OCI-LY1 (cell line): ENCODE results near the gene RGSL1.

Experiments used
- H2AFZ ChIP-seq: fragments of 200-600 bp; sonication (generic), shearing (Covaris generic); 2 replicates; pipeline ENCODE4 v1.6.0; 2014; ENCODE audit warnings: antibody characterized with exemption, mild to moderate bottlenecking, low read length
- H3F3A ChIP-seq: fragments of 200-600 bp; sonication (generic), shearing (Covaris generic); 2 replicates; pipeline ENCODE4 v1.6.0; 2014; ENCODE audit warnings: mild to moderate bottlenecking, antibody characterized with exemption, low read length, moderate library complexity; ENCODE audit not compliant: insufficient read depth
- H3K27ac ChIP-seq: fragments of 200-600 bp; sonication (generic); 2 replicates; pipeline ENCODE4 v1.5.1; 2014; ENCODE audit warnings: low read length, mixed run types, mild to moderate bottlenecking, low read depth; ENCODE audit not compliant: poor library complexity, severe bottlenecking
- H3K27me3 ChIP-seq: fragments of 200-600 bp; sonication (generic); 2 replicates; pipeline ENCODE4 v1.6.0; 2014; ENCODE audit warnings: antibody characterized with exemption, mild to moderate bottlenecking, low read length, moderate library complexity; ENCODE audit not compliant: insufficient read depth
- H3K36me3 ChIP-seq: fragments of 200-600 bp; sonication (generic); 2 replicates; pipeline ENCODE4 v1.6.1; 2014; ENCODE audit warnings: mild to moderate bottlenecking, antibody characterized with exemption, low read length, moderate library complexity, mixed read lengths; ENCODE audit not compliant: insufficient read depth
- H3K4me1 ChIP-seq: fragments of 200-600 bp; sonication (generic); 2 replicates; pipeline ENCODE4 v1.5.1; 2014; ENCODE audit warnings: mild to moderate bottlenecking, low read length, moderate library complexity; ENCODE audit not compliant: insufficient read depth, severe bottlenecking
- H3K4me2 ChIP-seq: fragments of 200-600 bp; sonication (generic), shearing (Covaris generic); 2 replicates; pipeline ENCODE4 v1.6.1; 2014; ENCODE audit warnings: low read length
- H3K4me3 ChIP-seq: fragments of 200-600 bp; sonication (generic); 2 replicates; pipeline ENCODE4 v1.5.1; 2014; ENCODE audit warnings: low read length, low read depth, mild to moderate bottlenecking, mixed read lengths; ENCODE audit not compliant: poor library complexity, severe bottlenecking
- H3K79me2 ChIP-seq: fragments of 200-600 bp; shearing (Covaris generic); 2 replicates; pipeline ENCODE4 v1.6.1; 2016; ENCODE audit warnings: mixed run types, low read length, mixed read lengths; ENCODE audit not compliant: insufficient read depth
- H3K9ac ChIP-seq: fragments of 200-600 bp; sonication (generic), shearing (Covaris generic); 2 replicates; pipeline ENCODE4 v1.6.1; 2014; ENCODE audit warnings: mild to moderate bottlenecking, low read length, mixed read lengths
- H3K9me2 ChIP-seq: fragments of 200-600 bp; sonication (generic), shearing (Covaris generic); 2 replicates; pipeline ENCODE4 v1.6.1; 2014; ENCODE audit warnings: low read depth, mild to moderate bottlenecking, low read length, mixed read lengths
- H3K9me3 ChIP-seq: fragments of 200-600 bp; shearing (Covaris generic); 2 replicates; pipeline ENCODE4 v1.6.1; 2014; ENCODE audit warnings: low read length, mixed read lengths
- H4K20me1 ChIP-seq: fragments of 200-600 bp; sonication (generic), shearing (Covaris generic); 2 replicates; pipeline ENCODE4 v1.6.0; 2016; ENCODE audit warnings: mild to moderate bottlenecking, low read length; ENCODE audit not compliant: insufficient read depth
- CTCF ChIP-seq: fragments of 200-600 bp; sonication (generic), shearing (Covaris generic); IDR thresholded peaks from 2 replicates; pipeline ENCODE4 v1.5.1; 2017; ENCODE audit warnings: mild to moderate bottlenecking, antibody characterized with exemption, low read length, moderate library complexity, mixed read lengths
- EZH2 ChIP-seq: fragments of 200-600 bp; sonication (generic), shearing (Covaris generic); IDR thresholded peaks from 2 replicates; pipeline ENCODE4 v1.8.0; 2017; ENCODE audit warnings: borderline replicate concordance, mixed run types, mild to moderate bottlenecking, antibody characterized with exemption, low read length, moderate library complexity, mixed read lengths

The RGSL1 gene

GRCh38 chr1:182488803-182489202 is 38.9 kb downstream of the RGSL1 start:
- no peak overlapping the region for H3K4me3 ChIP-seq
- no peaks in the 10 kb centered on the region for H4K20me1 ChIP-seq
- TF ChIP-seq EZH2 (no peak), CTCF (no peak)

GRCh38 chr1:182493063-182493462 is 43.1 kb downstream of the RGSL1 start:
- Histone ChIP-seq H3K9ac (no peak overlapping the region), H2AFZ (no peak overlapping the region), H3K4me2 (no peak overlapping the region)

More at GRCh38 chr1:182488803-182489202, 38.9 kb downstream of the RGSL1 start:
- H3F3A ChIP-seq, result no peaks in the 10 kb centered on the region
- H3K79me2 ChIP-seq, result no peaks in the 10 kb centered on the region
- H3K36me3 ChIP-seq, result no peaks in the 10 kb centered on the region
- no peaks in the 10 kb centered on the region; the same call in 1 of the 2 replicates for H3K27me3 ChIP-seq
- no peak overlapping the region for H3K9ac ChIP-seq
- no peaks in the 10 kb centered on the region for H3K4me1 ChIP-seq
- no peak overlapping the region for H3K4me2 ChIP-seq
- H3K9me3 ChIP-seq, result no peaks in the 10 kb centered on the region
- H3K27ac ChIP-seq, result no peak overlapping the region
- no peaks in the 10 kb centered on the region for H3K9me2 ChIP-seq
- H2AFZ ChIP-seq, result no peak overlapping the region

GRCh38 chr1:182495002-182495401 is 45.1 kb downstream of the RGSL1 start:
- H3K4me2 ChIP-seq, result no peak overlapping the region
- H3K79me2 ChIP-seq, result no peaks in the 10 kb centered on the region
- TF ChIP-seq EZH2, result no peak
- no peak for TF ChIP-seq CTCF
- no peak overlapping the region for H3K27ac ChIP-seq
- no peaks in the 10 kb centered on the region for H3K9me2 ChIP-seq
- H3K36me3 ChIP-seq, result no peaks in the 10 kb centered on the region
- H4K20me1 ChIP-seq, result no peaks in the 10 kb centered on the region
- no peaks in the 10 kb centered on the region; the same call in 1 of the 2 replicates for H3K27me3 ChIP-seq
- H2AFZ ChIP-seq, result no peak overlapping the region
- no peaks in the 10 kb centered on the region for H3F3A ChIP-seq
- no peaks in the 10 kb centered on the region for H3K4me1 ChIP-seq
- no peaks in the 10 kb centered on the region for H3K9me3 ChIP-seq
- no peak overlapping the region for H3K9ac ChIP-seq
- H3K4me3 ChIP-seq, result no peak overlapping the region

More at GRCh38 chr1:182493063-182493462, 43.1 kb downstream of the RGSL1 start:
- Histone ChIP-seq H3K9me2 (no peaks in the 10 kb centered on the region), H3K27me3 (no peaks in the 10 kb centered on the region; the same call in 1 of the 2 replicates), H3K9me3 (no peaks in the 10 kb centered on the region), H3K4me1 (no peaks in the 10 kb centered on the region), H3K4me3 (no peak overlapping the region), H3K36me3 (no peaks in the 10 kb centered on the region), H3K79me2 (no peaks in the 10 kb centered on the region), H3K27ac (no peak overlapping the region), H3F3A (no peaks in the 10 kb centered on the region), H4K20me1 (no peaks in the 10 kb centered on the region)
- no peak for TF ChIP-seq EZH2
- TF ChIP-seq CTCF, result no peak
